ENCODE measurements around the gene CD160. TPM values are rescaled to one million over a fixed set of nuclear protein-coding genes. Genes with fewer than 3 reads are reported as not detected.
A peak's percentile ranks its signal among the peaks of the same experiment; 100 is the strongest.

Gene CD160
- total RNA-seq, 1 donor, result not detected

- TF ChIP-seq CTCF (IDR thresholded peaks at IDR 0.05; ENCODE audit: extremely low read depth, low read depth, low read length), result no peak
- DNase-seq (ENCODE audit: insufficient read length, low spot score, missing footprints), result peak; percentile 22
- no peak overlapping the region for H2AFZ ChIP-seq (ENCODE audit: low read length)
- peaks cover 46% of the 10 kb centered on the region for H3K79me2 ChIP-seq (ENCODE audit: insufficient read depth, low read length)
- peak overlapping the region; percentile 79 for H3K27ac ChIP-seq (ENCODE audit: low read depth, low read length)
- no peaks in the 10 kb centered on the region for H3K27me3 ChIP-seq (ENCODE audit: insufficient read depth, low read length)
- H4K20me1 ChIP-seq (ENCODE audit: insufficient read depth, low read length), result peaks cover 3% of the 10 kb centered on the region
- peak overlapping the region; percentile 62 for H3K4me2 ChIP-seq (ENCODE audit: insufficient read depth, low read length)
- H3K9me3 ChIP-seq (ENCODE audit: low read depth, low read length), result no peaks in the 10 kb centered on the region
- H3K36me3 ChIP-seq (ENCODE audit: insufficient read depth, low read length), result peaks cover 12% of the 10 kb centered on the region
- no peak overlapping the region for H3K4me3 ChIP-seq (ENCODE audit: insufficient read depth, low read length)
- H3K4me1 ChIP-seq (ENCODE audit: insufficient read depth, low read length), result peaks cover 9% of the 10 kb centered on the region
Measured at GRCh38 chr1:145782272-145783099, 63.2 kb downstream of the CD160 start.

DNA sequence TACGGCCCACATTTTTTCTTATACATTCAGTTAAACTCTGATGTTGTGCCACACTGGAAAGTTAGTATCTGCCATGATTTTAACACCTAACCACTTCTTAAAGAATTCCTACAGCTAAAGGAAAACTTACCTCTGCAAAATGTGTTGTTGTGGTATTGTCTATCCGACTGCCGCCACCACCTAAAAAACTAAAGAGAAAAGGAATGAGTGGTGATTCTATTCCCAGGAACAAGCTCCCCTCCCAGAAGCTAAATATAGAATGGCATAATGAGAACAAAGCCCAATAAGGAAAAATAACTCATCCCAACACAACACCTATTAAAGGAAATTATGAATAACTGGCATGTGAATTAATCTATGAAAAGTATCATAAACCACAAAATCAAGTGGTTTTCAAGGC, 65.1 kb downstream of the CD160 start:
- TF ChIP-seq CTCF (IDR thresholded peaks at IDR 0.05; ENCODE audit: extremely low read depth, low read depth, low read length), result no peak
- Histone ChIP-seq H3K27me3 (ENCODE audit: insufficient read depth, low read length) (no peaks in the 10 kb centered on the region), H3K4me2 (ENCODE audit: insufficient read depth, low read length) (no peak overlapping the region), H3K36me3 (ENCODE audit: insufficient read depth, low read length) (peaks cover 7% of the 10 kb centered on the region), H3K4me3 (ENCODE audit: insufficient read depth, low read length) (no peak overlapping the region), H2AFZ (ENCODE audit: low read length) (no peak overlapping the region), H3K9me3 (ENCODE audit: low read depth, low read length) (no peaks in the 10 kb centered on the region), H3K79me2 (ENCODE audit: insufficient read depth, low read length) (peaks cover 52% of the 10 kb centered on the region), H3K27ac (ENCODE audit: low read depth, low read length) (no peak overlapping the region), H4K20me1 (ENCODE audit: insufficient read depth, low read length) (peaks cover 3% of the 10 kb centered on the region), H3K4me1 (ENCODE audit: insufficient read depth, low read length) (peaks cover 9% of the 10 kb centered on the region)
- no peak for DNase-seq (ENCODE audit: insufficient read length, low spot score, missing footprints)

DNA sequence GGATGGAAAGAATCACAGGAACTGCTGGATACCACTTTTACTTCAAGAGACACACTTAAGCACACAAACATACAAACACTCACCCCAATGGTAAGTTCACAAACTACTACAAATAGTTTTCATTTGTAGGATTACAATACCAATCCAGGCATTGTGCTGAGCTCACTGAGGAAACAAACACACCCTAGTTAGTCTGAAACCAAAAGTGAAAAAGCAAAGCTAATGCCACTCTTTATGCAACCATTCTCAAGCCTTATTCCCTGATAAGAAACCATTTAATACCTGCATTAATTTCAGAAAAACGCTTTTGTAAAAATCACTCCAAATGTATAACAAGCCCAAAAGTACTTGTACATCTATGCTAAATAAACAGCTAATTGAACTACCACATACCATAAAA, 66.2 kb downstream of the CD160 start:
- peaks cover 3% of the 10 kb centered on the region for H4K20me1 ChIP-seq (ENCODE audit: insufficient read depth, low read length)
- H3K27me3 ChIP-seq (ENCODE audit: insufficient read depth, low read length), result no peaks in the 10 kb centered on the region
- peaks cover 6% of the 10 kb centered on the region for H3K36me3 ChIP-seq (ENCODE audit: insufficient read depth, low read length)
- DNase-seq (ENCODE audit: insufficient read length, low spot score, missing footprints), result no peak
- H3K79me2 ChIP-seq (ENCODE audit: insufficient read depth, low read length), result peaks cover 49% of the 10 kb centered on the region
- no peak for TF ChIP-seq CTCF (IDR thresholded peaks at IDR 0.05; ENCODE audit: extremely low read depth, low read depth, low read length)
- no peak overlapping the region for H2AFZ ChIP-seq (ENCODE audit: low read length)
- peaks cover 9% of the 10 kb centered on the region for H3K4me1 ChIP-seq (ENCODE audit: insufficient read depth, low read length)
- no peak overlapping the region for H3K4me2 ChIP-seq (ENCODE audit: insufficient read depth, low read length)
- H3K4me3 ChIP-seq (ENCODE audit: insufficient read depth, low read length), result no peak overlapping the region
- no peaks in the 10 kb centered on the region for H3K9me3 ChIP-seq (ENCODE audit: low read depth, low read length)
- no peak overlapping the region for H3K27ac ChIP-seq (ENCODE audit: low read depth, low read length)

DNA sequence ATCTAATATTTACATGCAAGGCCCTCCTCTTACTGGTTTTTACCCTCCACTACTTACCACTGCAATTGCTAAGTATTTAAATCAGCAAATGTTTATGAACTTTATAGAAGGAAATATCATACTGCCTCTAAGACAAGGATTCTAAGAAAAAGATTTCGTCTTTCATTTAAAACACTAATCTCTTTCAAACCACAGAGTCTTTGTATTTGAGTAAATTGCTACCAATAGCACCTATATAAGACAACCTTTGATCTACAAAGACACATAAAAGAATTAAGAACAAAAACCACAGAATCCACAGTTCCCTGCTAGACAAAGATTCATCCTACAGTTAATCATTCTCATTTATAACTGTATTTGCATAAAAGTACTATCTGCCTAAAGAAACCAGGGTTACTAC, 67.0 kb downstream of the CD160 start:
- no peak overlapping the region for H2AFZ ChIP-seq (ENCODE audit: low read length)
- peak; percentile 30 for DNase-seq (ENCODE audit: insufficient read length, low spot score, missing footprints)

More for the DNA sequence above, 67.0 kb downstream of the CD160 start:
- Histone ChIP-seq H3K27me3 (ENCODE audit: insufficient read depth, low read length) (no peaks in the 10 kb centered on the region), H3K4me3 (ENCODE audit: insufficient read depth, low read length) (no peak overlapping the region), H3K79me2 (ENCODE audit: insufficient read depth, low read length) (peaks cover 49% of the 10 kb centered on the region), H3K9me3 (ENCODE audit: low read depth, low read length) (no peaks in the 10 kb centered on the region), H3K4me2 (ENCODE audit: insufficient read depth, low read length) (no peak overlapping the region), H3K4me1 (ENCODE audit: insufficient read depth, low read length) (peaks cover 9% of the 10 kb centered on the region), H3K27ac (ENCODE audit: low read depth, low read length) (no peak overlapping the region), H4K20me1 (ENCODE audit: insufficient read depth, low read length) (peaks cover 3% of the 10 kb centered on the region), H3K36me3 (ENCODE audit: insufficient read depth, low read length) (peaks cover 6% of the 10 kb centered on the region)
- no peak for TF ChIP-seq CTCF (IDR thresholded peaks at IDR 0.05; ENCODE audit: extremely low read depth, low read depth, low read length)
